Hepatocyte (in vitro differentiated cells): ENCODE data around the gene STX12. TPM values are rescaled to one million over a fixed set of nuclear protein-coding genes. Genes with fewer than 3 reads are reported as not detected.

Experiments
- DNase-seq: peaks from one replicate; pipeline ENCODE4 v3.0.0-alpha.2; 2016; ENCODE audit warnings: low spot score
- H2AFZ ChIP-seq: fragments of 200-600 bp; sonication (generic); 2 replicates; pipeline ENCODE4 v1.6.0; 2016; ENCODE audit warnings: antibody characterized with exemption, mild to moderate bottlenecking
- H3K27ac ChIP-seq: fragments of 200-600 bp; sonication (generic); 2 replicates; pipeline ENCODE4 v1.5.1; 2016; ENCODE audit warnings: mild to moderate bottlenecking
- H3K27me3 ChIP-seq: fragments of 200-600 bp; sonication (generic); 2 replicates; pipeline ENCODE4 v1.6.1; 2016
- H3K36me3 ChIP-seq: fragments of 200-600 bp; sonication (generic); replicated peaks from 2 replicates; pipeline ENCODE4 v1.5.1; 2016; ENCODE audit warnings: low read depth; ENCODE audit not compliant: insufficient read depth
- H3K4me1 ChIP-seq: fragments of 200-600 bp; sonication (generic); 2 replicates; pipeline ENCODE4 v1.5.1; 2016; ENCODE audit warnings: mild to moderate bottlenecking, moderate library complexity; ENCODE audit not compliant: insufficient read depth
- H3K4me2 ChIP-seq: fragments of 200-600 bp; sonication (generic); 2 replicates; pipeline ENCODE4 v1.6.0; 2016
- H3K4me3 ChIP-seq: fragments of 200-600 bp; sonication (generic); 2 replicates; pipeline ENCODE4 v1.5.1; 2016; ENCODE audit warnings: mild to moderate bottlenecking
- H3K79me2 ChIP-seq: fragments of 200-600 bp; sonication (generic); 2 replicates; pipeline ENCODE4 v1.6.0; 2017; ENCODE audit warnings: mild to moderate bottlenecking
- H3K9me2 ChIP-seq: fragments of 200-600 bp; sonication (generic); replicated peaks from 2 replicates; pipeline ENCODE4 v1.6.0; 2017; ENCODE audit warnings: mild to moderate bottlenecking; ENCODE audit not compliant: insufficient read depth
- H3K9me3 ChIP-seq: fragments of 200-600 bp; sonication (generic); 2 replicates; pipeline ENCODE4 v1.5.1; 2016; ENCODE audit warnings: low read depth, mild to moderate bottlenecking
- H4K20me1 ChIP-seq: fragments of 200-600 bp; sonication (generic); 2 replicates; pipeline ENCODE4 v1.6.0; 2016; ENCODE audit warnings: mild to moderate bottlenecking; ENCODE audit not compliant: insufficient read depth, poor library complexity, severe bottlenecking
- CTCF ChIP-seq: fragments of 200-600 bp; sonication (generic); IDR thresholded peaks from 2 replicates; pipeline ENCODE4 v1.5.1; 2016; ENCODE audit warnings: antibody characterized with exemption, mild to moderate bottlenecking; ENCODE audit not compliant: poor library complexity
- EZH2 ChIP-seq: fragments of 200-600 bp; sonication (generic); IDR thresholded peaks from 2 replicates; pipeline ENCODE4 v1.6.1; 2016; ENCODE audit warnings: antibody characterized with exemption, mild to moderate bottlenecking, borderline replicate concordance
- EZH2phosphoT487 ChIP-seq: fragments of 200-600 bp; sonication (generic); IDR thresholded peaks from one replicate; pipeline ENCODE4 v1.6.1; 2018; ENCODE audit warnings: antibody characterized with exemption, mild to moderate bottlenecking, low read depth, moderate library complexity; ENCODE audit not compliant: unreplicated experiment, severe bottlenecking
- WGBS: methylation state at CpG from one replicate; pipeline ENCODE4 v1.1.6; 2016; ENCODE audit warnings: low lambda C conversion rate; ENCODE audit errors: missing lambda C conversion rate; 5-methylcytosine and 5-hydroxymethylcytosine counted together
- polyA plus RNA-seq: library from polyadenylated mRNA; unstranded; fragments of >200 nt; fragmentation: Nextera tagmentation; extraction: Ambion mirVana; gene quantifications from 2 replicates; pipeline ENCODE4 v1.2.1, GENCODE V29; 2016
- total RNA-seq: library from RNA; depleted of rRNA; stranded (reverse); fragments of >200 nt; gene quantifications from 2 replicates; pipeline ENCODE4 v1.2.3, GENCODE V29; 2014

Gene STX12
- total and polyA plus RNA-seq, 2 experiments from 2014 or later: 55.0 to 84.0 TPM

- 93% methylated on average over 6 of the region's 6 CpGs for WGBS
- Histone ChIP-seq H3K4me1 (no peaks in the 10 kb centered on the region), H3K4me2 (no peak overlapping the region), H3K27ac (no peak overlapping the region), H3K9me3 (no peaks in the 10 kb centered on the region), H4K20me1 (no peaks in the 10 kb centered on the region), H2AFZ (no peak overlapping the region), H3K79me2 (no peaks in the 10 kb centered on the region), H3K9me2 (no peaks in the 10 kb centered on the region), H3K27me3 (no peaks in the 10 kb centered on the region), H3K4me3 (no peak overlapping the region), H3K36me3 (no peaks in the 10 kb centered on the region)
- TF ChIP-seq EZH2phosphoT487: no peak
- DNase-seq: no peak
These were observed 31.9 kb upstream of the STX12 start for GRCh38 chr1:27741121-27741520.

GRCh38 chr1:27744556-27744955, 28.5 kb upstream of the STX12 start:
- H3K9me2 ChIP-seq: no peaks in the 10 kb centered on the region
- H3K27ac ChIP-seq: no peak overlapping the region
- H3K9me3 ChIP-seq: no peaks in the 10 kb centered on the region
- no peaks in the 10 kb centered on the region for H3K36me3 ChIP-seq
- H3K27me3 ChIP-seq: no peaks in the 10 kb centered on the region
- DNase-seq: no peak
- no peak overlapping the region for H2AFZ ChIP-seq
- H3K4me2 ChIP-seq: no peak overlapping the region
- H3K4me3 ChIP-seq: no peak overlapping the region
- WGBS: 90% methylated on average over 5 of the region's 5 CpGs
- TF ChIP-seq EZH2phosphoT487 (no peak), CTCF (no peak), EZH2 (no peak)
- H4K20me1 ChIP-seq: no peaks in the 10 kb centered on the region
- H3K4me1 ChIP-seq: no peaks in the 10 kb centered on the region
- H3K79me2 ChIP-seq: no peaks in the 10 kb centered on the region

GRCh38 chr1:27745466-27745865, 27.6 kb upstream of the STX12 start:
- TF ChIP-seq CTCF (no peak), EZH2 (no peak), EZH2phosphoT487 (no peak)
- Histone ChIP-seq H3K4me3 (no peak overlapping the region), H3K9me3 (no peaks in the 10 kb centered on the region), H3K79me2 (no peaks in the 10 kb centered on the region), H3K36me3 (no peaks in the 10 kb centered on the region), H3K27me3 (no peaks in the 10 kb centered on the region), H4K20me1 (no peaks in the 10 kb centered on the region), H3K4me2 (no peak overlapping the region), H2AFZ (no peak overlapping the region), H3K9me2 (no peaks in the 10 kb centered on the region), H3K27ac (no peak overlapping the region), H3K4me1 (no peaks in the 10 kb centered on the region)
- whole genome bisulfite sequencing: 92% methylated on average over 4 of the region's 4 CpGs
- DNase-seq: no peak

GRCh38 chr1:27752360-27752759, 20.7 kb upstream of the STX12 start:
- Histone ChIP-seq H3K4me2 (no peak overlapping the region), H2AFZ (no peak overlapping the region), H4K20me1 (no peaks in the 10 kb centered on the region), H3K4me1 (no peaks in the 10 kb centered on the region), H3K79me2 (no peaks in the 10 kb centered on the region), H3K9me3 (no peaks in the 10 kb centered on the region), H3K27ac (no peak overlapping the region), H3K36me3 (no peaks in the 10 kb centered on the region), H3K27me3 (no peaks in the 10 kb centered on the region), H3K9me2 (no peaks in the 10 kb centered on the region), H3K4me3 (no peak overlapping the region)
- WGBS: 78% methylated on average over 3 of the region's 3 CpGs
- TF ChIP-seq EZH2 (no peak), CTCF (no peak), EZH2phosphoT487 (no peak)
- no peak for DNase-seq
